Erythroblast (primary cell): Measurements from ENCODE around the gene BRIP1.
"Not testable (repeated sequence)": the region's sequence is repeated elsewhere in the genome, so short reads cannot be mapped to it uniquely, and the experiment has no call there.

ENCODE experiments used
- DNase-seq, 2 experiments: peaks; one replicate each; lab custom pipeline; 2025; lab: John Stamatoyannopoulos, UW
- GATA1 ChIP-seq: IDR thresholded peaks from 2 replicates; pipeline ENCODE4 v1.6.1; 2011; ENCODE audit warnings: low read depth, mild to moderate bottlenecking, control low read depth, low read length, moderate library complexity
- POLR2A ChIP-seq: IDR thresholded peaks from 2 replicates; pipeline ENCODE4 v1.6.1; 2011; ENCODE audit warnings: mild to moderate bottlenecking, low read length

BRIP1 gene

GRCh38 chr17:61720016-61720795, 143.1 kb downstream of the BRIP1 start:
- TF ChIP-seq GATA1 (no peak), POLR2A (no peak)

GRCh38 chr17:61719220-61719619, 144.1 kb downstream of the BRIP1 start:
- DNase-seq: not testable (repeated sequence)

More at GRCh38 chr17:61720016-61720795, 143.1 kb downstream of the BRIP1 start:
- no peak for DNase-seq

GRCh38 chr17:61718022-61718421, 145.3 kb downstream of the BRIP1 start:
- TF ChIP-seq POLR2A (no peak), GATA1 (no peak)
- no peak for DNase-seq

DNA sequence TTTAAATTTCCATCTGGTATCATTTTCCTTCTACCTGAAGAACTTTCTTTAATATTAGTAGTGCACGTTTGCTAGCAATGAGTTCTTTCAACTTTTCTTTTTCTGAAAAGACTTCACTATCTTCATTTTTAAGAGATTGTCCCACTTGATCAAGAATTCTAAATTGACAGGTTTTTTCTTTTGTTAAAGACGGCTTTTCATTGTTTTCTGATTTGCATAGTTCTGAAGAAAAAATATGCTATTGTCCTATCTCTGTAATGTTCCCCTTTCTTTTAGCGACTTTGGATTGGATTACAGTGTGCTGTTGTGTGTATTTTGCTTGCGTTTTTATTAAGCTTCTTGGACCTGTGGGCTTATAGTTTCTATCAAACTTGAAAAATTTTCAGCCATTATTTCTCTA, 146.0 kb downstream of the BRIP1 start:
- DNase-seq: no peak
- TF ChIP-seq GATA1 (no peak), POLR2A (no peak)

- no peak for TF ChIP-seq POLR2A
- DNase-seq: no peak
Observed at GRCh38 chr17:61716225-61716829, 147.0 kb downstream of the BRIP1 start.

DNA sequence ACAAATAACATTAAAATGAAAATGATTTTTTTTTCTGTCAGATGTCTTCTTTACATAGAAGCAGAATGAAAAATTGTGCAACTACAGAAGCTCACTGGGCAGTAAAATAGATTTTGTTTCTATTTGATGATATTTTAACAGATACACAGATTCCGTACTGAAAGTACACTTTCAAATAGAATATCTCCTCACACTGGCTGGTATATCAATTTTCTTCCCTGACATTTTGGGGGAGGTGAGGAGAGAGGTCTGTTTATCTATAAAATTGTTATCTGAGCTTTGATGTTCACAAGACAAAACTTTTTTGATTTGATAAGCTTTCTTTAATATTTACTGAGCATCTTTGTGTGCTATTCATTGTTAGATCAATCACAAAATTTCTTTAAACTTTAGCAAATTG, 148.0 kb downstream of the BRIP1 start:
- DNase-seq: no peak
- TF ChIP-seq POLR2A: no peak

- no peak for DNase-seq
- no peak for TF ChIP-seq GATA1
- TF ChIP-seq POLR2A: no peak
Observed at GRCh38 chr17:61714300-61714699, 149.0 kb downstream of the BRIP1 start.

DNA sequence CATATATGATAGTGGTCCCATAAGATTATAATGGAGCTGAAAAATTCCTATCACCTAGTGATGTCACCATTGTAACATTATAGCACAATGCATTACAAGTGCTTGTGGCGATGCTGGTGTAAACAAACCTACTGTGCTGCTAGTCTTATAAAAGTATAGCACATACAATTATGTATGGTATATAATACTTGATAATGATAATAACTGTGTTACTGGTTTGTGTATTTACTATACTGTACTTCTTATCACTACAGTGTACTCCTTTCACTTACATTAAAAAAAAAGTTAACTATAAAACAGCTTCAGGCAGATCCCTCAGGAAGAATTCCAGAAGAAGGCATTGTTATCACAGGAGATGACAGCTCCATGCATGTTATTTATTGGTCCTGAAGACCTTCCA, 150.3 kb downstream of the BRIP1 start:
- DNase-seq: no peak
- TF ChIP-seq POLR2A (no peak), GATA1 (no peak)

- TF ChIP-seq GATA1: no peak
- TF ChIP-seq POLR2A: no peak
- no peak for DNase-seq
Observed at GRCh38 chr17:61710546-61710945, 152.8 kb downstream of the BRIP1 start.

DNA sequence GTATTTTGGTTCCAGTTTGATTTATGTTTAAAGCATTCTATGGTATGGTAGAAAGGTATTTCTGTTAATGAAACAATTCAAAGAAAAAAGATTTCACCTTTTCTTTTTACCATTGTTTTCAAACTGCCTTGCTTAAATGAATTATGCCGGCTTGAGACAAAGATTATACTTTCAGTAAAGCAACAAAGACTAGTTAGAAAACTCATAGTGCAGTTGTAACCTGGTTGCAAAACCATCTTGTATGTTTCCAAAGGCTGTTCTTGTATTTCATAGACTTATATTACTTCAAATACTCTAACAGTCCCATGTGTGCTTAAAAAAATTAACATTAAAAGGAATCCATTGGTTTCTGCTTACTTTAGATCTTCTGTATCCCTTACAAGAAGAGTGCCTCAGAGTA, 153.8 kb downstream of the BRIP1 start:
- DNase-seq: no peak
- TF ChIP-seq GATA1: no peak
- no peak for TF ChIP-seq POLR2A

- no peak for DNase-seq
Observed at GRCh38 chr17:61704935-61705449, 158.3 kb downstream of the BRIP1 start.

GRCh38 chr17:61702450-61702849, 160.9 kb downstream of the BRIP1 start:
- TF ChIP-seq POLR2A: no peak
- no peak for TF ChIP-seq GATA1
- no peak for DNase-seq

More at GRCh38 chr17:61704935-61705449, 158.3 kb downstream of the BRIP1 start:
- no peak for TF ChIP-seq POLR2A
- TF ChIP-seq GATA1: no peak

- TF ChIP-seq GATA1 (no peak), POLR2A (no peak)
- DNase-seq: no peak
Observed at GRCh38 chr17:61701978-61702377, 161.3 kb downstream of the BRIP1 start.

DNA sequence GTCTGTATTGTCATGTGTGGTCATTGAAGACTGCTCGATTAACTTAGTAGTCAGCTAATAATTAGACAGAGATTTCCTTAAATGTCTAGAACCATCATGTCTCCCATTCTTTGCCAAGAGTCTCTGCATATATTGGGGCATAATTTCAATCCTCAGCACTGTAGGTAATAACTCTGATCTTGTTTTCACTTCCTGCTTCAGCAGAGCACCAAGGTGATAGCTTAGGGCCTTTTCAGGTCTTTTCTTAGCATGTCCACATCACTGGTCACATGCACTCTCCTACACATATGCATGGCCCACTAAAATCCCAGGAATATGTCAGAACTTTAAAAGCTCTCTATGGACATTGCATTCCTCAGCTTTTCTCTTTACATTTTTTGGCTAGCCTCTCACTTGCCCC, 162.0 kb downstream of the BRIP1 start:
- no peak for TF ChIP-seq GATA1
- no peak for TF ChIP-seq POLR2A
- no peak for DNase-seq
